DND-41 (cell line): ENCODE measurements around the gene LCN12.

ENCODE experiments used
- ATAC-seq: fragments of 200-7000 bp; cut with Tn5 transposase; 3 replicates; pipeline ENCODE4 v1.9.1; 2021; ENCODE audit warnings: low read depth; ENCODE audit not compliant: insufficient read depth
- DNase-seq: peaks from one replicate; pipeline ENCODE4 v3.0.0-alpha.2; 2020
- H2AFZ ChIP-seq: 2 replicates; pipeline ENCODE4 v1.6.0; 2012; ENCODE audit warnings: low read depth, low read length
- H3K27ac ChIP-seq: 2 replicates; pipeline ENCODE4 v1.5.1; 2012; ENCODE audit warnings: low read length, inconsistent platforms
- H3K27me3 ChIP-seq: fragments of 200-600 bp; sonication (generic); 2 replicates; pipeline ENCODE4 v1.6.0; 2012; ENCODE audit warnings: low read length, mild to moderate bottlenecking, inconsistent platforms; ENCODE audit not compliant: insufficient read depth, poor library complexity
- H3K36me3 ChIP-seq: 2 replicates; pipeline ENCODE4 v1.5.1; 2012; ENCODE audit warnings: low read length, inconsistent platforms; ENCODE audit not compliant: insufficient read depth
- H3K4me1 ChIP-seq: 2 replicates; pipeline ENCODE4 v1.5.1; 2012; ENCODE audit warnings: mild to moderate bottlenecking, low read length; ENCODE audit not compliant: insufficient read depth
- H3K4me2 ChIP-seq: 2 replicates; pipeline ENCODE4 v1.6.0; 2012; ENCODE audit warnings: mild to moderate bottlenecking, moderate library complexity, low read length, inconsistent platforms; ENCODE audit not compliant: insufficient read depth
- H3K4me3 ChIP-seq, 2 experiments: fragments of 200-600 bp in 1 of 2; shearing (Covaris generic) in 1 of 2; 2 replicates each; pipeline ENCODE4 v1.5.1; 2012 to 2016; ENCODE audit warnings: inconsistent platforms in 2 of 2, low read length in 2 of 2, mild to moderate bottlenecking in 2 of 2, low read depth in 1 of 2, moderate library complexity in 1 of 2
- H3K79me2 ChIP-seq: 2 replicates; pipeline ENCODE4 v1.6.0; 2012; ENCODE audit warnings: low read length, inconsistent platforms; ENCODE audit not compliant: insufficient read depth
- H3K9ac ChIP-seq: 2 replicates; pipeline ENCODE4 v1.6.0; 2012; ENCODE audit warnings: low read depth, mild to moderate bottlenecking, inconsistent platforms, low read length, moderate library complexity
- H3K9me3 ChIP-seq: 2 replicates; pipeline ENCODE4 v1.5.1; 2012; ENCODE audit warnings: low read length, moderate library complexity, mild to moderate bottlenecking, inconsistent platforms; ENCODE audit not compliant: insufficient read depth, severe bottlenecking
- H4K20me1 ChIP-seq: 2 replicates; pipeline ENCODE4 v1.6.0; 2012; ENCODE audit warnings: low read length; ENCODE audit not compliant: insufficient read depth
- EZH2 ChIP-seq: IDR thresholded peaks from 3 replicates; pipeline ENCODE4 v1.6.1; 2012; ENCODE audit warnings: borderline replicate concordance, low read depth, mild to moderate bottlenecking, moderate library complexity, low read length, inconsistent platforms; ENCODE audit not compliant: severe bottlenecking
- TF ChIP-seq, protein P1 (sequence below): IDR thresholded peaks from 2 replicates; pipeline ENCODE4 v1.5.1; 2012; ENCODE audit warnings: borderline replicate concordance, low read length, moderate library complexity, mild to moderate bottlenecking; ENCODE audit not compliant: poor library complexity, severe bottlenecking; ENCODE audit errors: extremely low read depth

Gene LCN12

DNA sequence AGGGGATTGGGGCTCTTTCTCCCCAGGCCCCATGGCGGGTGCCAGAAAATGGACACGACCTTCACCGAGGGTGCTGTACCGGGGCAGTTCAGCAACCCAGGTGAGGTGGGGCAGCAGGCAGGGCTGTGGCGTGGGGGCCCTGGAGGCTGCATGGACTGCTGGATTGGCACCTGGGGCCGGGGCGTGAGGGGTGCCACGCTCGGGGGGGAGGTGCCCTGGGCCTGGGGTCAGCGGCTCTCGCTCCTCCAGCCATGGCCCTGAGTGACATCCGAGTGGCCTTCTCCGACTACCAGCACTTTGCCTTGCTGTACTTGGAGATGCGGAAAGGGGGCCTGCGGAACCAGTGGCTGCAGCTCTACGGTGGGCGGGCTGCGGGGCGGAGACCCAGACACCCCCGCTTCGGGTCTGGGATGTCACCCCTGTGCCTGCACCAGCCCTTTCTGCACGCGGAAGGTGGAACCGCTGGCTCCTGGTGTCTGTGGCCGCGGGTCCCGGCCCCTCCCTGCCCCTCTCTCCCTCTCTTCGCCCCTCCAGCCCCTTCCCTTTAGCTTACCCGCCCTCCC lies 32.5 kb downstream of the LCN12 start:
- no peak overlapping the region for H3K9ac ChIP-seq
- H3K4me3 ChIP-seq, result no peak overlapping the region
- H3K9me3 ChIP-seq, result no peaks in the 10 kb centered on the region
- no peaks in the 10 kb centered on the region for H4K20me1 ChIP-seq
- no peak overlapping the region for H3K27ac ChIP-seq
- TF ChIP-seq, protein P1, sequence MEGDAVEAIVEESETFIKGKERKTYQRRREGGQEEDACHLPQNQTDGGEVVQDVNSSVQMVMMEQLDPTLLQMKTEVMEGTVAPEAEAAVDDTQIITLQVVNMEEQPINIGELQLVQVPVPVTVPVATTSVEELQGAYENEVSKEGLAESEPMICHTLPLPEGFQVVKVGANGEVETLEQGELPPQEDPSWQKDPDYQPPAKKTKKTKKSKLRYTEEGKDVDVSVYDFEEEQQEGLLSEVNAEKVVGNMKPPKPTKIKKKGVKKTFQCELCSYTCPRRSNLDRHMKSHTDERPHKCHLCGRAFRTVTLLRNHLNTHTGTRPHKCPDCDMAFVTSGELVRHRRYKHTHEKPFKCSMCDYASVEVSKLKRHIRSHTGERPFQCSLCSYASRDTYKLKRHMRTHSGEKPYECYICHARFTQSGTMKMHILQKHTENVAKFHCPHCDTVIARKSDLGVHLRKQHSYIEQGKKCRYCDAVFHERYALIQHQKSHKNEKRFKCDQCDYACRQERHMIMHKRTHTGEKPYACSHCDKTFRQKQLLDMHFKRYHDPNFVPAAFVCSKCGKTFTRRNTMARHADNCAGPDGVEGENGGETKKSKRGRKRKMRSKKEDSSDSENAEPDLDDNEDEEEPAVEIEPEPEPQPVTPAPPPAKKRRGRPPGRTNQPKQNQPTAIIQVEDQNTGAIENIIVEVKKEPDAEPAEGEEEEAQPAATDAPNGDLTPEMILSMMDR, result no peak
- no peak for TF ChIP-seq EZH2
- H3K4me1 ChIP-seq, result no peaks in the 10 kb centered on the region
- no peak overlapping the region for H3K4me2 ChIP-seq
- ATAC-seq (no peak), DNase-seq (no peak)
- no peaks in the 10 kb centered on the region for H3K36me3 ChIP-seq
- no peaks in the 10 kb centered on the region for H3K27me3 ChIP-seq
- H3K79me2 ChIP-seq, result no peaks in the 10 kb centered on the region
- H2AFZ ChIP-seq, result no peak overlapping the region

DNA sequence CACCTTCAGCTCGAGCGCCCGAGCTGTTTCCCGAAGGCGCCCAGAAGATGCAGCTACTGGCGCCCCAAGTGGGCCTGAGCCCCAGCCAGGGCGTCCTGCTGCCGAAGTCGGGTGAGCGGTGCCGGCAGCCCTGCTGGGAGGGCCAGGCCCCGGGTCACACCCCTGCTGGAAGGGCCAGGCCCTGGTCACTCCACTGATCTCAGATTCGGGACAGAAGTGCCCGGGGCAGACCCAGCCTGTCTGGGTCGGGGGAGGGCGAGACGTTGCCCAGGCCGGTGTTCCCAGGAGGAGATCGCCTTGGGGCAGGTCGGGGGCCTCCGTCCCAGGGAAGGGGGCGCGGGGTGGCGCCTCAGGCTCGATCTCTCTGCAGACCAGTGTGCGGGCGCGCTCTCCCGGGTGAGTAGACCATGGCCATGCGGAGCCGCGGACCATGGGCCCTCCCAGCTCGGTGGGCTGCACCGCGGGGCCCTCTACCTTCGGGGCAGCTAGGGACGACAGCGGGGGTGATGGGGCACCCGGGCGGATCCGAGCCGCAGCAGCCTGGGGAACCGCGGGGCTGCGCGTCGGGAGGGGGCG lies 33.0 kb downstream of the LCN12 start:
- H2AFZ ChIP-seq, result no peak overlapping the region
- TF ChIP-seq, protein P1, result no peak
- no peak for TF ChIP-seq EZH2
- H4K20me1 ChIP-seq, result no peaks in the 10 kb centered on the region
- H3K79me2 ChIP-seq, result no peaks in the 10 kb centered on the region
- no peaks in the 10 kb centered on the region for H3K4me1 ChIP-seq
- ATAC-seq (no peak), DNase-seq (no peak)
- no peaks in the 10 kb centered on the region for H3K27me3 ChIP-seq
- no peak overlapping the region for H3K4me3 ChIP-seq
- H3K9me3 ChIP-seq, result no peaks in the 10 kb centered on the region
- H3K27ac ChIP-seq, result no peak overlapping the region
- H3K36me3 ChIP-seq, result no peaks in the 10 kb centered on the region
- H3K9ac ChIP-seq, result no peak overlapping the region
- H3K4me2 ChIP-seq, result no peak overlapping the region

DNA sequence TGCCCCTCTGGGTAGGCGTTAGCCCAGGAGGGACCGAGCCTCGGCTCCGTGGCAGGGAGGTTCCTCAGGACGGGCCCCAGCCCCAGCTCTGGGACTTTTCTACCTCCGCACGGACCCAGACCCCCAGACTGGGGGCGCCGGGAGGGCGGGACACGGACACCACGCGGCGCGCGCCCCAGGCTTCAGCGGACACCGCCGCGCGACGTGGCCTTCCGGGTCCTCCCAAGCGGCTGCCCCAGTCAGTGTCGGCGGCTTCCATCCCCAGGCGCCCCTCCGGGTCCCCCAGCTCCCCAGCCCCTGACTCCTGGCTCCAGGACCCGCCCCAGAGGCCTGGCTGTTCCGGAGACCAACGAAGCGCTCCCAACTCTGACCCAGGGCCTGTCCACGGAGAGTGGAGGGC lies 33.8 kb downstream of the LCN12 start:
- no peaks in the 10 kb centered on the region for H3K4me1 ChIP-seq
- peaks cover under 1% of the 10 kb centered on the region for H3K27me3 ChIP-seq
- no peaks in the 10 kb centered on the region for H3K9me3 ChIP-seq
- H3K36me3 ChIP-seq, result no peaks in the 10 kb centered on the region
- H3K27ac ChIP-seq, result no peak overlapping the region
- ATAC-seq (no peak), DNase-seq (no peak)
- no peaks in the 10 kb centered on the region for H3K79me2 ChIP-seq
- H2AFZ ChIP-seq, result no peak overlapping the region
- no peak overlapping the region for H3K4me3 ChIP-seq
- no peak overlapping the region for H3K9ac ChIP-seq
- no peak for TF ChIP-seq EZH2
- TF ChIP-seq, protein P1, result no peak
- no peaks in the 10 kb centered on the region for H4K20me1 ChIP-seq
- no peak overlapping the region for H3K4me2 ChIP-seq
